Mucosa of rectum (tissue), 2 donors: ENCODE results near the gene LTBP2.

ENCODE experiments used
- H3K27ac ChIP-seq, 2 donors: one replicate each; pipeline ENCODE4 v1.7.0; 2013; ENCODE audit warnings: inconsistent platforms in 2 of 2, low read depth in 2 of 2, low read length in 2 of 2
- H3K27me3 ChIP-seq, 2 donors: one replicate each; pipeline ENCODE4 v1.7.0; 2013; ENCODE audit warnings: low read length in 2 of 2; ENCODE audit not compliant: control insufficient read depth in 2 of 2, insufficient read depth in 2 of 2
- H3K36me3 ChIP-seq, 2 donors: one replicate each; pipeline ENCODE4 v1.7.0; 2013; ENCODE audit warnings: low read length in 2 of 2; ENCODE audit not compliant: control insufficient read depth in 2 of 2, insufficient read depth in 2 of 2
- H3K4me1 ChIP-seq, 2 donors: one replicate each; pipeline ENCODE4 v1.7.0; 2013; ENCODE audit warnings: low read length in 2 of 2, mild to moderate bottlenecking in 1 of 2; ENCODE audit not compliant: control insufficient read depth in 2 of 2, insufficient read depth in 2 of 2
- H3K4me3 ChIP-seq, 2 donors: one replicate each; pipeline ENCODE4 v1.7.0; 2013; ENCODE audit warnings: low read length in 2 of 2
- H3K9ac ChIP-seq, 2 donors: one replicate each; pipeline ENCODE4 v1.7.0; 2013; ENCODE audit warnings: low read length in 2 of 2, low read depth in 1 of 2, mild to moderate bottlenecking in 1 of 2
- H3K9me3 ChIP-seq, 2 donors: one replicate each; pipeline ENCODE4 v1.7.0; 2013; ENCODE audit warnings: low read length in 2 of 2; ENCODE audit not compliant: control insufficient read depth in 2 of 2
- donor health status: healthy.
- donor health status: Normal muscosa, but diverticular disease.

LTBP2 gene

DNA sequence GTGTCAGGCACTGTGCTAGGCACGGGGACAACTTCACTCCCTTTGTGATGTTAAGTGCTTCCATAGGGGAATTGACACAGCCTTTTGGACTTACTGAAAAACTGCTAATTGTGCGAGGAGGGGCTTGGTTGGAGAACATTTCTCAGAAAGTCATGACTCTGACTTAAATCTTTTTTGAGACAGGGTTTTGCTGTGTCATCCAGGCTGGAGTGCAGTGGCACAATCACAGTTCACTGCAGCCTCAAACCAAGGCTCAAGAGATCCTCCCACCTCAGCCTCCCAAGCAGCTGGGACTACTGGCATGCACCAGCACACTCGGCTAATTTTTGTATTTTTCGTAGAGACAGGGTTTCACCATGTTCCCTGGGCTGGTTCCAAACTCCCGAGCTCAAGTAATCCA lies 10.2 kb upstream of the LTBP2 start:
- no peaks in the 10 kb centered on the region for H3K36me3 ChIP-seq
- H3K4me1 ChIP-seq = peaks cover 10 to 16% of the 10 kb centered on the region in 2 donors
- H3K27me3 ChIP-seq = peaks cover 0 to 3% of the 10 kb centered on the region in 2 donors
- H3K27ac ChIP-seq = no peak overlapping the region
- no peak overlapping the region for H3K4me3 ChIP-seq
- H3K9ac ChIP-seq = no peak overlapping the region
- no peaks in the 10 kb centered on the region for H3K9me3 ChIP-seq

DNA sequence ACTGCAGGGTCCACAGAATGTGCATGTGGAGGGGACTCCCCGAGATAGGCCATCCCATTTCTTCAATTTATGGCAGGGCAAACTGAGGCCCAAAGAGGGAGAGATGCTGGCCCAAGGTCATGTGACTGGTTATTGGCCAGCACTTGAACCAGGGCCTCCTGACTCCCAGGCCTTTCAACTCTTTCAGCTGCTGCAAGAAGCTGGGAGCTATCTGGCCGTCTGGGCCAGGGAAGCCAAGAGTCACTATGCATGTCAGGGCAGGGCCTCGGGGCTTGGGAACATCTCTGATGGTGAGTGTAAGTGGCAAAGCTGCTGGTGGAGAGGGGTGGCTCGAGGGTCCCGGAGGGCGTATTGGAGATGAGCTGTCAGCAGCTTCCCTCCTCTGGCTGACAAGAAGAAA lies 9.5 kb upstream of the LTBP2 start:
- Histone ChIP-seq H3K27ac (no peak overlapping the region), H3K4me3 (no peak overlapping the region), H3K9ac (no peak overlapping the region), H3K36me3 (no peaks in the 10 kb centered on the region), H3K9me3 (no peaks in the 10 kb centered on the region), H3K4me1 (peaks cover 10 to 16% of the 10 kb centered on the region in 2 donors), H3K27me3 (peaks cover 0 to 3% of the 10 kb centered on the region in 2 donors)

DNA sequence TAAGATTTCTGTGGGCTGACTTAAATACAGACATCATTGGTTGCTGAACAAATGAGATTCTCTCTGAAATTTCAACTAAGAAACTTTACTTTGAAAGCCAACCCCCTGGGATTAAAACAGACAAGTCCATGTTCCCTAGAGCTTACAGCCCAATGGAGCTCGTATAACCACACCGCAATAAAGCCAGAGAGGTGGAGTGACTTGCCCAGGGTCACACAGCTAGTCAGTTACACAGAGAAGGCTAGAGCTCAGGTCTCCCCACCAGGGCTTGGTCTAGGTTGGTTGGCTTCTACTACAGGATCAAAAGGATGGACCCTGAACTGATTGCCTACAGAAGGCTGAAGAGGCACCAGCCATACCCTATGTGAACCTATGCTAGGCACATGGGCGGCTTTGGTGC lies 8.9 kb upstream of the LTBP2 start:
- Histone ChIP-seq H3K4me3 (no peak overlapping the region), H3K9ac (no peak overlapping the region), H3K9me3 (no peaks in the 10 kb centered on the region), H3K27ac (no peak overlapping the region), H3K4me1 (peaks cover 10 to 19% of the 10 kb centered on the region in 2 donors), H3K36me3 (no peaks in the 10 kb centered on the region), H3K27me3 (peaks cover 0 to 3% of the 10 kb centered on the region in 2 donors)

DNA sequence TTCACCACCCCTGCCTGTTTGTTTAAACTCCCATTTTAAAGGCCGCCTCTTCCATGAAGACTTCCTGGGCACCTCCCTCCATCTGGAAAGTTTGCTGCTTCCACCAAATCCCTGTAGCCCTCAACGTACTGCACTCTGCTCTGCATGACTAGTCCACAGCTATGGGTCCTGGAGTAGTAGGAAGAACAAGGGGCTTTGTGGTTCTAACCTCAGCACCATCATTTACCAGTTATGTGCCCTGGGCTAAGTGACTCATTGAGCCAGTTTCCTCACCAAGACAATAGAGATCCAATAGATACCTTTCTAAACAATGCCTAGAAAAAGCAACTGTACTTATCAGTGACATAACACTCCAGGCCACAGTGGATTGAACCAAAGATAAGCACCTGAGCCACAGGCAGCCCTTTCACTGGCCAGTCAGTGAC lies 8.5 kb upstream of the LTBP2 start:
- Histone ChIP-seq H3K36me3 (no peaks in the 10 kb centered on the region), H3K4me1 (peaks cover 10 to 19% of the 10 kb centered on the region in 2 donors), H3K4me3 (no peak overlapping the region), H3K9ac (no peak overlapping the region), H3K27ac (peak overlapping the region in 1 of 2 donors; percentile 32), H3K27me3 (peaks cover under 1 to 3% of the 10 kb centered on the region in 2 donors), H3K9me3 (no peaks in the 10 kb centered on the region)

DNA sequence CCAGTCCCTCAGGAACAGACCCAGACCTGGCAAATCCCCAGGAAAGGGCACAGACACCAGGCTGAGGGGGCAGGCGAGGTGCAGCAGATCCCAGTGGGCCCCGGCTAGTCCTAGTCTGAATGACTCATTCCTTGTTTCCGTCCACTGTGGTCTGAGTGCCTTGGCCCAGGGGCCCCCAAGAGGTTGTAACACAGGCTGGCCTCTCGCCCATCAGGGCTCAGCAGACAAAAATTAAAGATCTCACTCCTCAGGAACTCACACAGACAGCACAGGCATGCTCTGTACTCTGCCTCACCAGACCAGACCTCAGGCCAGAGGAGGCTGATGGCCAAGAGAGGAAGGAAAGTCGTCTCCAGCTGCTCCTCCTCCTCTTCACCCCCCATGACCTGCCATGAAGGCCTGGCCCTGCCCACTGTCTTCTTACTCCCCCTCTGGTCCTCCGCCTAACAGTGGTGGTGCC lies 7.7 kb upstream of the LTBP2 start:
- Histone ChIP-seq H3K9ac (no peak overlapping the region), H3K4me3 (no peak overlapping the region), H3K27ac (peak overlapping the region in 1 of 2 donors; percentile 32), H3K27me3 (peaks cover 3% of the 10 kb centered on the region in 2 donors), H3K9me3 (no peaks in the 10 kb centered on the region), H3K36me3 (no peaks in the 10 kb centered on the region), H3K4me1 (peaks cover 10 to 19% of the 10 kb centered on the region in 2 donors)

DNA sequence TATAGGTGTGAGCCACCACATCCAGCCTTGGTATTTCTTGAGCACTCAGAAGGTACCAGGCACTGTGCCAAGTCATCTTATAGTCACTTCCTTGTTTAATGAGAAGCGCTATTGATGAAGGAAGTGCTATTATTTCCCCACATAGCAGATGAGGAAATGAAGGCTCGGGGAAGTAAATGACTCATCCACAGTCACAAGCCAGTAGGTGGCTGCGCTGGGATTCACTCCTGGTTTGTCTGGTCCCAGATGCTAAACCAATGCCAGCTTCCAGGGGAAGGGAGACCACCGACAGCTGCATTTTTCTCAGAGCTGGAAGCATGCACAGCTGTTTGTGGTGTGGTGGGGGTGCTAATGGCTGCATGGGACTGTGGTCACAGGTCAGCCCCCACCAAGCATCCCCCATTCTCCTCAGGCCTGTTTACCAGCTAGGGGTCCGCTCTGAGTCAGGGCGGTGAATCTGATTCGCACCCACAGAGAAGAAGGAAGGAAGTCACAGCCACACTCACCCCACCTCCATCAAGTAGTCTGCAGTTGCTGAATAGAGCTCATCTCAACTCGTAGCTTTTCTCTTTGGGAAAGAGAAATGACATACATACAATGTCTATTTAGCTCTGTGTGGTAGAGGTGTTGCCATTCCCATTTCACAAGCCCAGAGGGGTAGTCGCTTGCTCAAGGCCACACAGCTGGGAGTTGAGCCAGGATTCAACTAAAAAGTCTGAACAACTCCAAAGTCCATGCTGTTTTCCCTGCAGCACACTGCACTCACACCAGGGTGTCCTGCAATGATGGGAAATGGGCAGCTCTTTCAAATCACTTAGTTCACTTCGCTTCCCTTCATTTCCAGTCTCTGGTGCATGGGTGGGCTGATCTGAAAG lies 6.3 kb upstream of the LTBP2 start:
- Histone ChIP-seq H3K9me3 (no peaks in the 10 kb centered on the region), H3K27ac (peak overlapping the region; percentile 52 to 67), H3K9ac (no peak overlapping the region), H3K4me1 (peaks cover 10 to 19% of the 10 kb centered on the region in 2 donors), H3K4me3 (peak overlapping the region in 1 of 2 donors; percentile 1), H3K27me3 (peaks cover 3% of the 10 kb centered on the region in 2 donors), H3K36me3 (no peaks in the 10 kb centered on the region)

DNA sequence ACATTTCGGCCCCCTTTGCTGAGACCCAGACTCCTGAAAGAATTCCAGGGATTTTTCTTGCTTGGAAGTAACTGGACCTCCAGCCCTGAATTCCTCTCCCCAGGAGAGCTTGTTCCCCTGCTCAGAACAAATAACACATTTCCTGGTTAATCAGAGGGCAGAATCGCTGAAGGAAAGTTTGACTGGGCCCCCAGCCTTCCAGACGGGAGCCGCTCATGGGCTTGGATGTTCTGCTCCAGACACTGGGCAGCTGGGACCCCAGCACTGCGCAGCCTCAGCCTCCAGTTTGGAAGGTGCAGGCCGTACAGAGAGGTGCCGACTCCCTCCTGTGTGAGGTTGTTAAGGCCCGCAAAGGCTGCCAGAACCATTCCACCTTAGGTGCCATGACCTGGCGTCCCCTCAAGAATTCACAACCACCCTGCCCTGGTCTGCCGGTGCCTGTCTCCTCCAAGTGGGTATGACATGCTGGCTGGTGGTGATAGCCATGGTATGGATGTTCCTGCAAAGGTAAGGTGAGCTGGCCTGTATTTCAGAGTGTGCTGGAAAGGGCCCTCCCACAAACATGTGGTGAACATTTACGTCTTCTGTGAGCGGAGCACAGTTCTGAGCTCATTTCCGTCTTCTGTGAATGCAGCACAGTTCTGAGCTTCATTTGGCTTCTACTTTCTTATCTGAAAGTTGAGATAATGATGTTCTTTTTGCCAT lies 5.1 kb upstream of the LTBP2 start:
- Histone ChIP-seq H3K4me3 (no peak overlapping the region), H3K4me1 (peaks cover 10 to 19% of the 10 kb centered on the region in 2 donors), H3K9me3 (no peaks in the 10 kb centered on the region), H3K9ac (no peak overlapping the region), H3K27ac (no peak overlapping the region), H3K36me3 (no peaks in the 10 kb centered on the region), H3K27me3 (peaks cover 3% of the 10 kb centered on the region in 2 donors)

DNA sequence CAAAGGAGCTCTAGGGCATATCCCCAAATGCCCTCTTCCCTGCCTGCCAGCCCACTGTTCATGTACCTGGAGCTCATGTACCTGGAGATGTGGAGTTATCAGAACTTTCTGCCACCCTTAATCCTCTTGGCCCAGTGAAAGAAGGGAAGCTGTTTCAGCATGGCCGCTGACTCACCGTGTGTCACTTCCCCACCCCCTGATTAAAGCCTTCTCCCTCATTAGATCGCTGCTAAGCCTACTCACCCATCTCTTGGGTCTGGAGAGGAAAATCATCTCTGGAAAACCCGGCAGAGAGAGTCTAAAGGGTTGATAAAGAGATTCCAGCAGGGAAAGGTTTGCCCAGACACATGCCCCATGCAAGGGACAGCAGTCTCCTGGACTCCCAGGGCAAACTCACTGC lies 4.5 kb upstream of the LTBP2 start:
- Histone ChIP-seq H3K9ac (no peak overlapping the region), H3K4me1 (peaks cover 13 to 19% of the 10 kb centered on the region in 2 donors), H3K27me3 (peaks cover 3 to 5% of the 10 kb centered on the region in 2 donors), H3K9me3 (no peaks in the 10 kb centered on the region), H3K4me3 (no peak overlapping the region), H3K27ac (no peak overlapping the region), H3K36me3 (no peaks in the 10 kb centered on the region)

DNA sequence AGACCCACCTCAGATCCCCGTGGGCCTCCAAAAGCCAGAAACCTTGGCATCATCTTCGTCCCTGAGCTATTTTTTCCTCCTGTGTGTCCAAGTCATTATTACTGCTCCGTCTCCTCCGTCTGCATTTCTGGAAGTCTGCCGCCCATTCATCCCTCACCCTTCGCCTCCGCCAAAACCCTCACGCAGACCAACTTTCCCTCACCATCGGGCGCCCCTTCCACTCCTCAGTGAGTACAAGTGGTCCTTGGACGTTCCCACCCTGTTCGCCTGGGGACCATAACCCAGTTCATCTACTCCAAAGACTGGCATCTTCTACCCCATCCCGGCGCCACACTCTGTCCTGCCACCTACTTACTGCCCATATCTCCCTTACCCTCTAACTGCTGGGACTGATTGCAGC lies 3.7 kb upstream of the LTBP2 start:
- H3K9me3 ChIP-seq = no peaks in the 10 kb centered on the region
- no peaks in the 10 kb centered on the region for H3K36me3 ChIP-seq
- peaks cover 13 to 19% of the 10 kb centered on the region in 2 donors for H3K4me1 ChIP-seq
- H3K27me3 ChIP-seq = peaks cover 3 to 7% of the 10 kb centered on the region in 2 donors
- no peak overlapping the region for H3K9ac ChIP-seq
- H3K27ac ChIP-seq = no peak overlapping the region
- no peak overlapping the region for H3K4me3 ChIP-seq
